GM12801 (cell line): ENCODE data around the gene GSG1L.

ENCODE experiments used
- CTCF ChIP-seq: IDR thresholded peaks from one replicate; pipeline ENCODE4 v1.5.1; 2011; ENCODE audit warnings: control low read depth; ENCODE audit not compliant: insufficient read length; ENCODE audit errors: extremely low read depth

Gene GSG1L

DNA sequence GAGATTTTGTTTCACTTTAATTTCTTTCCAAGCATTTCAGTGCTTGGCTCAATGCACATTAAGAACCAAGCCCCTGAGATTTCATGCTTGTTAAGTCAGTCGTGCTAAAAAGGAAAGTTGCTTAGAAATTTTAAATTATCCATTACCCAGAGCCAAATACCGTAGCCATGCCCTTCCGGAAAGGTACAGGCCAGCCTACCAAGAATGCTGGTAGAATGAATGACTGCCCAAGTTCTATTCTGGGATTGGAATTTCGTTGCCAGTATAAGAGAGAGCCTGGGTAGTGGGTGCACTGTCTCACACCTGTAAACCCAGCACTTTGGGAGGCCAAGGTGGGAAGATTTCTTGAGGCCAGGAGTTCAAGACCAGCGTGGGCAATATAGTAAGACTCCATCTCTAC, 319.6 kb downstream of the GSG1L start:
- TF ChIP-seq CTCF, result no peak

GRCh38 chr16:27742333-27742732, 321.2 kb downstream of the GSG1L start:
- no peak for TF ChIP-seq CTCF

DNA sequence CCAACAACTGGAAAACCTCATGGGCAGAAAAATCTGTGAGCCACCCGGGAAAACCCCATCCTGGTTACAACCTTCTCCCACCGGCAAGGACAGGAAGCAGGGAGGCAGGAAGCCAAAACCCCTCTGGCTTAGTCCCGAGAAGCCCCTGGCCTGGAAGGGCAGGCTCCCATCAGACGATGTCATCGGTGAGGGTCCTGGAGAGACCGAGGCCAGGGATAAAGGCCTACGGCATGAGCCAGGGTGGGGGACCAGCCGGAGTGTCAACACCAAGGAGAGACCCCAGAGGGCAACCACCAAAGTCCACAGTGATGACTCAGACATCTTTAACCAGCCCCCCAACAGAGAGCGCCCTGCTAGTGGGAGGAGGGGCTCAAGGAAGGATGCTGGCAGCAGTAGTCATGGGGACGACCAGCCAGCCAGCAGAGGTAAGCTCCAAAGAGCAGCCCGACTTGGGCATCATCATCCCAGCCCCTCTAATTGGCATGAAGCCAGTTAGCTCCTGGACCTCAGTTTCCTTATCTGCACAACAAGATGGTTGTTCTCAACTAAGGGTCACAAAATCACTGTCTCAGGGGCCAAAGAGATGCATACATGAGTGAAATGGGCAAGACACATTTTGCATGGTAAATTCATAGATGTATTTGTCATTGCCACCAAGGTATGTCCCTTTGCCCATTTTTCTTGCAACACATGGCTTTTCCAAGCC, 322.9 kb downstream of the GSG1L start:
- TF ChIP-seq CTCF, result no peak

DNA sequence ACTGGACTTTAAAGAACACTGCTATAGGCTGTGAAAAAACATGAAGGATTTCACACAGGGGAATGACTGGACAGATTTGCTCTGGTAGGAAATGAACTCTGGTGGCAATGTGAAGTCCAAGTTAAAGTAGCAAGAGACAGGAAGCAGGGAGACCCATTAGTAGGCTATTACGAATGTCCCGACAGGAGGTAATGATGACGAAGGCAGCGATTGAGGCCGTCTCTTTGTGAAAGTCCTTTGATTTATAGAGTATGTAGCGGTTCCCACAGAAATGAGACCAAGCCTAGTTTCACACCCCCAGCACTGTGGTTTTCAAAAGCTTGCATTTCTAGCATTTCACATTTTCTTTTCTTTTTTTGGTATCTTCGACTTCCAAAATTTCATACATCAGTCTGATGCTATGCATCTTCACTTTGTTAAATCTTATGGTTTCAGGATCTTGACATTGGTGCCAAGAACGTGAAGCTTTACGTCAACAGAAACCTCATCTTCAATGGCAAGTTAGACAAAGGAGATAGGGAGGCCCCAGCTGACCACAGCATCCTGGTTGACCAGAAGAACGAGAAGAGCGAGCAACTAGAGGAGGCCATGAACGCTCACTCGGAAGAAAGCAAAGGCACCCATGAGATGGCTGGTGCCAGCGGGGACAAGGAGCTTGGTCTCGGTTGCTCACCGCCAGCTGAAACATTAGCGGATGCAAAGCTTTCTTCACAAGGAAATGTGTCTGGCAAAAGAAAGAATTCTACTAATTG, 323.7 kb downstream of the GSG1L start:
- no peak for TF ChIP-seq CTCF

GRCh38 chr16:27738596-27738995, 324.9 kb downstream of the GSG1L start:
- no peak for TF ChIP-seq CTCF
